H1 (cell line): ENCODE data around the gene ADM2. TPM values are rescaled to one million over a fixed set of nuclear protein-coding genes. Genes with fewer than 3 reads are reported as not detected.

Experiments used
- CTCF ChIA-PET: fragments of 300-600 bp; sonication (Branson Sonifier 250); formaldehyde crosslinking; loops from one replicate; lab custom pipeline; 2021; ENCODE audit not compliant: partially characterized antibody; lab: Charles Lee
- POLR2A ChIA-PET: fragments of 300-600 bp; sonication (Branson Sonifier 250); formaldehyde crosslinking; loops from one replicate; lab custom pipeline; 2021; ENCODE audit warnings: inconsistent platforms; ENCODE audit not compliant: partially characterized antibody; lab: Charles Lee
- DNase-seq, 2 experiments: peaks; one replicate each; pipeline versions ENCODE4 v3.0.0 to v3.0.0-alpha.2; 2010 to 2022; ENCODE audit warnings: low spot score in 2 of 2, low read depth in 1 of 2, mixed read lengths in 1 of 2
- FAIRE-seq: peaks from 2 replicates; lab custom pipeline; 2011; peaks lifted over from hg19 to GRCh38; lab: Jason Lieb, UNC
- H2AFZ ChIP-seq: 2 replicates; pipeline ENCODE4 v1.8.1; 2012; ENCODE audit warnings: low read length, inconsistent platforms
- H2AK5ac ChIP-seq: 2 replicates; pipeline ENCODE4 v1.6.1; 2013; ENCODE audit warnings: low read depth, low read length
- H2BK120ac ChIP-seq: replicated peaks from 2 replicates; pipeline ENCODE3; 2013; ENCODE audit warnings: low read depth, low read length, inconsistent platforms
- H2BK12ac ChIP-seq: 2 replicates; pipeline ENCODE4 v1.6.1; 2013; ENCODE audit warnings: low read depth, low read length
- H2BK15ac ChIP-seq: 2 replicates; pipeline ENCODE4 v1.6.1; 2013; ENCODE audit warnings: low read length
- H2BK20ac ChIP-seq: 2 replicates; pipeline ENCODE4 v1.6.1; 2013; ENCODE audit warnings: low read length
- H2BK5ac ChIP-seq: 2 replicates; pipeline ENCODE4 v1.6.1; 2013; ENCODE audit warnings: low read depth, low read length
- H3K14ac ChIP-seq: 2 replicates; pipeline ENCODE4 v1.6.1; 2013; ENCODE audit warnings: inconsistent platforms; ENCODE audit not compliant: insufficient read length
- H3K18ac ChIP-seq: 2 replicates; pipeline ENCODE4 v1.6.1; 2013; ENCODE audit warnings: low read length; ENCODE audit errors: extremely low read depth
- H3K23ac ChIP-seq: 2 replicates; pipeline ENCODE4 v1.6.1; 2013; ENCODE audit warnings: inconsistent platforms; ENCODE audit not compliant: insufficient read length
- H3K23me2 ChIP-seq: 2 replicates; pipeline ENCODE4 v1.6.1; 2013; ENCODE audit warnings: low read depth, low read length
- H3K27ac ChIP-seq: 2 replicates; pipeline ENCODE4 v1.6.1; 2011; ENCODE audit warnings: low read depth, low read length, inconsistent platforms
- H3K27me3 ChIP-seq, 4 experiments: replicated peaks in 1 of 4; 1 replicate in 1 of 4; 2 replicates in 3 of 4; pipeline versions ENCODE4 v1.6.1 to v1.8.1; 2011 to 2013; ENCODE audit warnings: low read length in 3 of 4, mild to moderate bottlenecking in 3 of 4, inconsistent platforms in 2 of 4, mixed read lengths in 2 of 4, moderate library complexity in 1 of 4; ENCODE audit not compliant: control insufficient read depth in 3 of 4, insufficient read depth in 3 of 4; ENCODE audit errors: extremely low read depth in 1 of 4
- H3K36me3 ChIP-seq, 4 experiments: 2 replicates each; pipeline versions ENCODE4 v1.6.1 to v1.8.1; 2011 to 2013; ENCODE audit warnings: mild to moderate bottlenecking in 4 of 4, low read length in 3 of 4, moderate library complexity in 2 of 4, control low read depth in 1 of 4, inconsistent platforms in 1 of 4; ENCODE audit not compliant: insufficient read depth in 4 of 4, control insufficient read depth in 2 of 4
- H3K4ac ChIP-seq: replicated peaks from 2 replicates; pipeline ENCODE3; 2013; ENCODE audit warnings: low read length, low read depth, mixed read lengths, inconsistent platforms; ENCODE audit not compliant: insufficient read length
- H3K4me1 ChIP-seq, 4 experiments: replicated peaks in 1 of 4; 1 replicate in 1 of 4; 2 replicates in 3 of 4; pipeline versions ENCODE4 v1.6.1 to v1.8.1; 2011 to 2013; ENCODE audit warnings: low read length in 3 of 4, inconsistent platforms in 2 of 4, mixed read lengths in 1 of 4; ENCODE audit not compliant: insufficient read depth in 4 of 4, control insufficient read depth in 3 of 4
- H3K4me2 ChIP-seq, 2 experiments: 2 replicates each; pipeline versions ENCODE4 v1.6.1 to v1.8.1; 2011 to 2013; ENCODE audit warnings: low read depth in 2 of 2, low read length in 2 of 2, control low read depth in 1 of 2, inconsistent platforms in 1 of 2, mild to moderate bottlenecking in 1 of 2; ENCODE audit not compliant: insufficient read depth in 1 of 2
- H3K4me3 ChIP-seq, 4 experiments: fragments of 200-600, 300-600 bp in 1 of 4; sonication (generic), shearing (Covaris generic), sonication (Bioruptor Twin) in 1 of 4; 2 replicates each; pipeline versions ENCODE4 v1.5.1 to v1.8.1; 2011 to 2016; ENCODE audit warnings: low read length in 4 of 4, low read depth in 3 of 4, control low read depth in 2 of 4, inconsistent platforms in 2 of 4, mild to moderate bottlenecking in 2 of 4, mixed read lengths in 1 of 4, moderate library complexity in 1 of 4; ENCODE audit not compliant: insufficient read depth in 2 of 4; ENCODE audit errors: extremely low read depth in 1 of 4
- H3K56ac ChIP-seq: replicated peaks from 2 replicates; pipeline ENCODE3; 2013; ENCODE audit warnings: low read depth, mild to moderate bottlenecking, mixed read lengths, low read length, inconsistent platforms; ENCODE audit not compliant: insufficient read length
- H3K79me1 ChIP-seq: 2 replicates; pipeline ENCODE4 v1.6.1; 2013; ENCODE audit warnings: low read depth, low read length, control low read depth
- H3K79me2 ChIP-seq, 2 experiments: 2 replicates each; pipeline versions ENCODE4 v1.6.1 to v1.8.1; 2012 to 2013; ENCODE audit warnings: low read length in 2 of 2, mild to moderate bottlenecking in 2 of 2, inconsistent platforms in 1 of 2; ENCODE audit not compliant: insufficient read depth in 2 of 2, control insufficient read depth in 1 of 2
- H3K9ac ChIP-seq, 4 experiments: replicated peaks in 1 of 4; 1 replicate in 1 of 4; 2 replicates in 3 of 4; pipeline versions ENCODE4 v1.6.1 to v1.8.1; 2011 to 2013; ENCODE audit warnings: low read depth in 3 of 4, low read length in 3 of 4, control low read depth in 2 of 4, mild to moderate bottlenecking in 2 of 4, moderate library complexity in 2 of 4, inconsistent platforms in 1 of 4; ENCODE audit errors: extremely low read depth in 1 of 4
- H3K9me3 ChIP-seq, 2 experiments: 2 replicates each; pipeline versions ENCODE4 v1.6.1 to v1.8.1; 2012 to 2013; ENCODE audit warnings: mild to moderate bottlenecking in 2 of 2, moderate library complexity in 2 of 2, control low read depth in 1 of 2, inconsistent platforms in 1 of 2, low read depth in 1 of 2, low read length in 1 of 2, mixed read lengths in 1 of 2; ENCODE audit not compliant: insufficient read depth in 2 of 2
- H4K20me1 ChIP-seq, 2 experiments: replicated peaks in 1 of 2; 2 replicates each; pipeline versions ENCODE3 to v1.8.1; 2011 to 2013; ENCODE audit warnings: inconsistent platforms in 2 of 2, low read length in 2 of 2, mild to moderate bottlenecking in 1 of 2; ENCODE audit not compliant: insufficient read depth in 2 of 2, control insufficient read depth in 1 of 2
- H4K5ac ChIP-seq: 2 replicates; pipeline ENCODE4 v1.6.1; 2013; ENCODE audit warnings: low read length, low read depth, mixed read lengths, inconsistent platforms; ENCODE audit not compliant: insufficient read length
- H4K8ac ChIP-seq: 2 replicates; pipeline ENCODE4 v1.8.0; 2013; ENCODE audit warnings: mild to moderate bottlenecking, moderate library complexity, low read length, inconsistent platforms; ENCODE audit not compliant: insufficient read depth; ENCODE audit errors: extremely low read depth
- H4K91ac ChIP-seq: replicated peaks from 2 replicates; pipeline ENCODE3; 2013; ENCODE audit warnings: low read length, mixed read lengths, inconsistent platforms; ENCODE audit not compliant: insufficient read length
- CBX8 ChIP-seq: fragments of 300-800, 300-1000 bp; sonication (generic); IDR thresholded peaks from 2 replicates; pipeline ENCODE4 v1.7.1; 2016; ENCODE audit warnings: low read depth, low read length, borderline replicate concordance
- CHD2 ChIP-seq: IDR thresholded peaks from 2 replicates; pipeline ENCODE4 v1.6.1; 2012; ENCODE audit warnings: low read length, improper control_type of control experiment
- HDAC6 ChIP-seq: IDR thresholded peaks from one replicate; pipeline ENCODE4 v1.7.1; 2012; ENCODE audit warnings: low read depth, mild to moderate bottlenecking, inconsistent platforms, low read length, moderate library complexity
- JUND ChIP-seq: IDR thresholded peaks from 2 replicates; pipeline ENCODE4 v1.6.1; 2011; ENCODE audit warnings: mild to moderate bottlenecking, improper control_type of control experiment, low read length
- KDM4A ChIP-seq: IDR thresholded peaks from one replicate; pipeline ENCODE4 v1.7.1; 2012; ENCODE audit warnings: low read depth, mild to moderate bottlenecking, moderate library complexity, low read length, inconsistent platforms; ENCODE audit not compliant: severe bottlenecking
- MAFK ChIP-seq: IDR thresholded peaks from 2 replicates; pipeline ENCODE4 v1.6.1; 2012; ENCODE audit warnings: low read depth, mild to moderate bottlenecking, improper control_type of control experiment, low read length
- PHF8 ChIP-seq: fragments of 200-600 bp; sonication (generic); conservative IDR thresholded peaks from 2 replicates; pipeline ENCODE4 v1.7.1; 2012; ENCODE audit warnings: low read depth, mild to moderate bottlenecking, inconsistent platforms, low read length, moderate library complexity
- POLR2A ChIP-seq, 2 experiments: IDR thresholded peaks; 1 replicate in 1 of 2; 2 replicates in 1 of 2; pipeline ENCODE4 v1.6.1; 2011; ENCODE audit warnings: low read depth in 2 of 2, low read length in 2 of 2, mild to moderate bottlenecking in 2 of 2; ENCODE audit errors: control extremely low read depth in 1 of 2
- TEAD4 ChIP-seq: IDR thresholded peaks from 2 replicates; pipeline ENCODE4 v1.6.1; 2012; ENCODE audit warnings: low read depth, low read length, inconsistent platforms, mixed read lengths
- WGBS, 2 experiments: shearing (Covaris generic) in 1 of 2; methylation state at CpG; one replicate each; pipeline versions ENCODE4 v1.1.6 to v1.1.7; 2013 to 2015; ENCODE audit warnings: low lambda C conversion rate in 2 of 2, mixed read lengths in 2 of 2, inconsistent platforms in 1 of 2, low coverage in 1 of 2, missing lambda C conversion rate in 1 of 2; ENCODE audit not compliant: insufficient replicate concordance in 2 of 2, insufficient coverage in 1 of 2, insufficient read length in 1 of 2; ENCODE audit errors: extremely low coverage in 1 of 2, missing lambda C conversion rate in 1 of 2; 5-methylcytosine and 5-hydroxymethylcytosine counted together
- polyA plus RNA-seq, 7 experiments: library from polyadenylated mRNA; depleted of rRNA in 3 of 7; stranded (reverse) in 5 of 7; unstranded in 2 of 7; fragments of >200 nt in 5 of 7; fragments of 200-250 nt in 2 of 7; gene quantifications; 1 replicate in 5 of 7; 2 replicates in 1 of 7; 4 replicates in 1 of 7; pipeline versions ENCODE4 v1.2.1 to v1.2.3, GENCODE V29; 2011 to 2013; ENCODE audit warnings: missing spikeins in 2 of 7, mixed read lengths in 2 of 7
- total RNA-seq: library from RNA; stranded (reverse); fragmentation: NEBNext Ultra II Directional; extraction: Animal tissue kit (Norgen Biotek cat#: 25700); gene quantifications from 2 replicates; pipeline ENCODE4 v1.2.1, GENCODE V29; 2021
- TF ChIP-seq, protein P1 (sequence below): IDR thresholded peaks from 2 replicates; pipeline ENCODE4 v1.6.1; 2011; ENCODE audit warnings: low read depth, mild to moderate bottlenecking, low read length; ENCODE audit not compliant: insufficient read depth
- TF ChIP-seq, protein P2 (sequence below), 3 experiments: IDR thresholded peaks; 1 replicate in 2 of 3; 2 replicates in 1 of 3; pipeline versions ENCODE4 v1.5.1 to v1.6.1; 2011; ENCODE audit warnings: low read length in 3 of 3, mild to moderate bottlenecking in 3 of 3, inconsistent platforms in 2 of 3, low read depth in 1 of 3, moderate library complexity in 1 of 3; ENCODE audit not compliant: insufficient read depth in 1 of 3; ENCODE audit errors: control extremely low read depth in 1 of 3

ADM2 gene
- total and polyA plus RNA-seq, 2 of the 8 experiments (the other 6 are each of a cell fraction or from before 2014, with no cell fraction given), result 3.3 to 7.5 TPM

DNA sequence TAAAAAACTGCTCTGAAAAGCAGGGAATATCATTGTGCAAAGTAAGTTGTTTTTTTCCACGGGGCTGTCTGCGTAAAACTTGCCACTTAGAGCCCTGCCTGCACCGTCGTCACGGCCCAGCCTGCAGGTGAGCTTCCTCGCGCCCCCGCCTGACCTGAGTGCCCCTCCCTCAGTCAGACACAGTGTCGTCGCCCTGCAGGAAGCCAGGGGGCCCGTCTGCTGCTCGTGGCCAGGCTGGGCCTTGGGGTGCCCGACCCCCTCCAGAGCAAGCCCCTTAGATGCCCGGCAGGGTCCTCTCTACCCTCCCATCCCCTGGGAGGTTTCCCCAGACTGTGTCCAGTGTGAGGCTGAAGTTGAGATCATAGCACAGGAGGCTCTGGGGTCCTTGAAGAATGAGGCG lies 38.1 kb upstream of the ADM2 start:
- H3K23ac ChIP-seq, result no peak overlapping the region
- no peak overlapping the region for H2BK15ac ChIP-seq
- H3K4ac ChIP-seq, result no peak overlapping the region
- no peaks in the 10 kb centered on the region for H3K79me2 ChIP-seq
- no peak overlapping the region; a peak in 2 of 7 replicates for H3K9ac ChIP-seq
- H2BK120ac ChIP-seq, result no peak overlapping the region
- no peak overlapping the region for H4K5ac ChIP-seq
- H3K18ac ChIP-seq, result no peak overlapping the region
- WGBS, 2 experiments, result 96% methylated on average over 13 of the region's 15 CpGs; no CpG with 5 or more reads in 1 of the 2 experiments
- H3K23me2 ChIP-seq, result no peaks in the 10 kb centered on the region
- no peaks in the 10 kb centered on the region for H3K79me1 ChIP-seq
- H4K91ac ChIP-seq, result no peak overlapping the region
- no peak overlapping the region for H4K8ac ChIP-seq
- H3K4me3 ChIP-seq, result no peak overlapping the region
- H3K36me3 ChIP-seq, result peaks cover 9 to 34% (median 23%) of the 10 kb centered on the region in 4 experiments
- H2BK5ac ChIP-seq, result no peak overlapping the region
- no peak overlapping the region for H2BK20ac ChIP-seq
- FAIRE-seq, result no peak
- DNase-seq, result no peak
- no peak overlapping the region for H3K56ac ChIP-seq
- ChIA-PET CTCF (interaction anchor here (1.6 kb wide), 1 partner anchor 14 kb away, joined by 5 read pairs; no protein-coding TSS in a partner anchor), POLR2A (interaction anchor here (0.5 to 2.8 kb wide), 5 partner anchors 24 to 199 kb away, joined by 3 to 9 read pairs (median 5); partner anchors contain the start of genes SCO2 and TUBGCP6)
- H3K27me3 ChIP-seq, result no peaks in the 10 kb centered on the region
- H2AK5ac ChIP-seq, result no peak overlapping the region
- no peak overlapping the region for H2BK12ac ChIP-seq
- no peak overlapping the region for H3K4me2 ChIP-seq
- no peaks in the 10 kb centered on the region for H3K9me3 ChIP-seq
- no peak overlapping the region for H3K27ac ChIP-seq
- no peak overlapping the region for H2AFZ ChIP-seq
- peaks cover 0 to 9% (median 4%) of the 10 kb centered on the region in 4 experiments; a peak in 5 of 7 replicates for H3K4me1 ChIP-seq
- peaks cover 17 to 18% of the 10 kb centered on the region in 2 experiments for H4K20me1 ChIP-seq
- no peak overlapping the region for H3K14ac ChIP-seq
- no peak for TF ChIP-seq TEAD4
- no peak for TF ChIP-seq PHF8
- TF ChIP-seq, protein P1, sequence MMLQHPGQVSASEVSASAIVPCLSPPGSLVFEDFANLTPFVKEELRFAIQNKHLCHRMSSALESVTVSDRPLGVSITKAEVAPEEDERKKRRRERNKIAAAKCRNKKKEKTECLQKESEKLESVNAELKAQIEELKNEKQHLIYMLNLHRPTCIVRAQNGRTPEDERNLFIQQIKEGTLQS, result no peak
- TF ChIP-seq MAFK, result no peak
- no peak for TF ChIP-seq KDM4A
- no peak for TF ChIP-seq HDAC6
- no peak for TF ChIP-seq JUND
- TF ChIP-seq CBX8, result no peak
- TF ChIP-seq, protein P2, sequence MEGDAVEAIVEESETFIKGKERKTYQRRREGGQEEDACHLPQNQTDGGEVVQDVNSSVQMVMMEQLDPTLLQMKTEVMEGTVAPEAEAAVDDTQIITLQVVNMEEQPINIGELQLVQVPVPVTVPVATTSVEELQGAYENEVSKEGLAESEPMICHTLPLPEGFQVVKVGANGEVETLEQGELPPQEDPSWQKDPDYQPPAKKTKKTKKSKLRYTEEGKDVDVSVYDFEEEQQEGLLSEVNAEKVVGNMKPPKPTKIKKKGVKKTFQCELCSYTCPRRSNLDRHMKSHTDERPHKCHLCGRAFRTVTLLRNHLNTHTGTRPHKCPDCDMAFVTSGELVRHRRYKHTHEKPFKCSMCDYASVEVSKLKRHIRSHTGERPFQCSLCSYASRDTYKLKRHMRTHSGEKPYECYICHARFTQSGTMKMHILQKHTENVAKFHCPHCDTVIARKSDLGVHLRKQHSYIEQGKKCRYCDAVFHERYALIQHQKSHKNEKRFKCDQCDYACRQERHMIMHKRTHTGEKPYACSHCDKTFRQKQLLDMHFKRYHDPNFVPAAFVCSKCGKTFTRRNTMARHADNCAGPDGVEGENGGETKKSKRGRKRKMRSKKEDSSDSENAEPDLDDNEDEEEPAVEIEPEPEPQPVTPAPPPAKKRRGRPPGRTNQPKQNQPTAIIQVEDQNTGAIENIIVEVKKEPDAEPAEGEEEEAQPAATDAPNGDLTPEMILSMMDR (IDR thresholded peaks at IDR 0.05; ENCODE audit: control extremely low read depth in 1 of 3, insufficient read depth in 1 of 3, low read depth in 1 of 3, low read length in 3 of 3), result no peak
- TF ChIP-seq CHD2, result no peak
- no peak for TF ChIP-seq POLR2A (IDR thresholded peaks at IDR 0.05; ENCODE audit: control extremely low read depth in 1 of 2, low read depth in 2 of 2, low read length in 2 of 2)
